Common myeloid progenitor, CD34-positive (primary cell): ENCODE results near the gene CIT.

ENCODE experiments used
- CTCF ChIA-PET: fragments of 350-600 bp; sonication (Branson Sonifier 250); formaldehyde crosslinking; loops from one replicate; lab custom pipeline; 2021; ENCODE audit warnings: antibody characterized with exemption; lab: Charles Lee
- POLR2A ChIA-PET: fragments of 350-600 bp; sonication (Branson Sonifier 250); formaldehyde crosslinking; loops from one replicate; lab custom pipeline; 2021; ENCODE audit warnings: antibody characterized with exemption; lab: Charles Lee
- DNase-seq, 3 donors: peaks; one replicate each; pipeline versions ENCODE4 v3.0.0 to v3.0.0-alpha.2; 2013
- H3K27ac ChIP-seq, 2 experiments: 1 replicate in 1 of 2; 2 replicates in 1 of 2; pipeline ENCODE4 v1.7.0; 2013; ENCODE audit warnings: inconsistent platforms in 2 of 2, low read length in 2 of 2, mild to moderate bottlenecking in 2 of 2, low read depth in 1 of 2, moderate library complexity in 1 of 2; ENCODE audit not compliant: severe bottlenecking in 2 of 2, insufficient read depth in 1 of 2, poor library complexity in 1 of 2
- H3K27me3 ChIP-seq, 5 experiments: replicated peaks in 2 of 5; 1 replicate in 3 of 5; 2 replicates in 2 of 5; pipeline versions ENCODE4 v1.6.1 to v1.7.0; 2013; ENCODE audit warnings: low read length in 4 of 5, mild to moderate bottlenecking in 2 of 5, moderate library complexity in 2 of 5, inconsistent platforms in 1 of 5; ENCODE audit not compliant: insufficient read depth in 5 of 5, control insufficient read depth in 4 of 5
- H3K36me3 ChIP-seq, 4 experiments: 1 replicate in 2 of 4; 2 replicates in 2 of 4; pipeline versions ENCODE4 v1.6.1 to v1.7.0; 2013; ENCODE audit warnings: low read length in 3 of 4, control low read depth in 1 of 4, mild to moderate bottlenecking in 1 of 4; ENCODE audit not compliant: control insufficient read depth in 4 of 4, insufficient read depth in 4 of 4
- H3K4me1 ChIP-seq, 4 experiments: 1 replicate in 3 of 4; 2 replicates in 1 of 4; pipeline versions ENCODE4 v1.6.1 to v1.7.1; 2013; ENCODE audit warnings: low read length in 3 of 4, mild to moderate bottlenecking in 3 of 4, control low read depth in 1 of 4, inconsistent platforms in 1 of 4, moderate library complexity in 1 of 4; ENCODE audit not compliant: control insufficient read depth in 4 of 4, insufficient read depth in 4 of 4; ENCODE audit errors: control extremely low read depth in 1 of 4
- H3K4me3 ChIP-seq, 7 experiments: 1 replicate in 4 of 7; 2 replicates in 3 of 7; pipeline versions ENCODE4 v1.5.1 to v1.7.0; 2013; ENCODE audit warnings: mild to moderate bottlenecking in 7 of 7, low read length in 6 of 7, moderate library complexity in 6 of 7, inconsistent platforms in 2 of 7, low read depth in 2 of 7, control low read depth in 1 of 7; ENCODE audit not compliant: insufficient read depth in 4 of 7, control insufficient read depth in 1 of 7; ENCODE audit errors: extremely low read depth in 1 of 7
- H3K9me3 ChIP-seq, 5 experiments: 1 replicate in 4 of 5; 2 replicates in 1 of 5; pipeline versions ENCODE4 v1.6.1 to v1.7.1; 2013; ENCODE audit warnings: low read length in 4 of 5, mild to moderate bottlenecking in 2 of 5, inconsistent platforms in 1 of 5, low read depth in 1 of 5, moderate library complexity in 1 of 5; ENCODE audit not compliant: control insufficient read depth in 4 of 5, insufficient read depth in 2 of 5; ENCODE audit errors: control extremely low read depth in 1 of 5
- WGBS: methylation state at CpG from one replicate; pipeline ENCODE4 v1.1.5; 2013; ENCODE audit not compliant: insufficient coverage; 5-methylcytosine and 5-hydroxymethylcytosine counted together

The CIT gene

GRCh38 chr12:119807380-119807779 is 69.7 kb downstream of the CIT start:
- CTCF ChIA-PET, result no interaction called here

GRCh38 chr12:119804011-119804641 is 73.0 kb downstream of the CIT start:
- WGBS, result 91% methylated on average over 32 of the region's 32 CpGs
- Histone ChIP-seq H3K4me3 (no peak overlapping the region), H3K4me1 (no peaks in the 10 kb centered on the region), H3K9me3 (peaks cover 0 to 6% (median 4%) of the 10 kb centered on the region in 5 experiments), H3K27me3 (no peaks in the 10 kb centered on the region), H3K27ac (no peak overlapping the region), H3K36me3 (peaks cover 5 to 36% (median 16%) of the 10 kb centered on the region in 4 experiments)
- CTCF ChIA-PET, result no interaction called here
- peak; percentile 1 to 35 (median 23) for DNase-seq
- POLR2A ChIA-PET, result no interaction called here

More at GRCh38 chr12:119807380-119807779, 69.7 kb downstream of the CIT start:
- peaks cover 8 to 30% (median 17%) of the 10 kb centered on the region in 4 experiments for H3K36me3 ChIP-seq
- H3K4me3 ChIP-seq, result no peak overlapping the region
- H3K9me3 ChIP-seq, result peaks cover 0 to 6% (median 4%) of the 10 kb centered on the region in 5 experiments
- H3K27ac ChIP-seq, result no peak overlapping the region
- no peak for DNase-seq
- H3K27me3 ChIP-seq, result no peaks in the 10 kb centered on the region
- POLR2A ChIA-PET, result no interaction called here
- H3K4me1 ChIP-seq, result no peaks in the 10 kb centered on the region

- H3K4me3 ChIP-seq, result no peak overlapping the region
- H3K36me3 ChIP-seq, result peaks cover 3 to 35% (median 17%) of the 10 kb centered on the region in 4 experiments
- no peaks in the 10 kb centered on the region for H3K27me3 ChIP-seq
- peaks cover 0 to 6% (median 4%) of the 10 kb centered on the region in 5 experiments for H3K9me3 ChIP-seq
- H3K27ac ChIP-seq, result no peak overlapping the region
- no peak for DNase-seq
- no peaks in the 10 kb centered on the region for H3K4me1 ChIP-seq
- WGBS, result 94% methylated on average over 16 of the region's 16 CpGs
- ChIA-PET CTCF (no interaction called here), POLR2A (no interaction called here)
These were observed 73.7 kb downstream of the CIT start for GRCh38 chr12:119803381-119803791.

GRCh38 chr12:119802472-119802871 is 74.6 kb downstream of the CIT start:
- Histone ChIP-seq H3K27ac (no peak overlapping the region), H3K9me3 (peaks cover 0 to 6% (median 4%) of the 10 kb centered on the region in 5 experiments), H3K4me3 (no peak overlapping the region), H3K36me3 (peaks cover 3 to 41% (median 21%) of the 10 kb centered on the region in 4 experiments), H3K4me1 (no peaks in the 10 kb centered on the region), H3K27me3 (no peaks in the 10 kb centered on the region)
- 96% methylated on average over 4 of the region's 4 CpGs for WGBS
- DNase-seq, result no peak
- POLR2A ChIA-PET, result no interaction called here
- CTCF ChIA-PET, result interaction anchor here (0.8 to 1.7 kb wide), 2 partner anchors 9 to 22 kb away, joined by 4 to 5 read pairs; no protein-coding TSS in a partner anchor

GRCh38 chr12:119797090-119797489 is 80.0 kb downstream of the CIT start:
- WGBS, result 100% methylated on average over 3 of the region's 4 CpGs
- CTCF ChIA-PET, result no interaction called here

GRCh38 chr12:119796292-119796691 is 80.8 kb downstream of the CIT start:
- ChIA-PET CTCF (no interaction called here), POLR2A (no interaction called here)
- Histone ChIP-seq H3K27ac (no peak overlapping the region), H3K4me3 (no peak overlapping the region), H3K4me1 (no peaks in the 10 kb centered on the region), H3K9me3 (no peaks in the 10 kb centered on the region), H3K27me3 (no peaks in the 10 kb centered on the region), H3K36me3 (peaks cover 7 to 46% (median 24%) of the 10 kb centered on the region in 4 experiments)
- no peak for DNase-seq
- 100% methylated on average over 2 of the region's 4 CpGs for WGBS

More at GRCh38 chr12:119797090-119797489, 80.0 kb downstream of the CIT start:
- POLR2A ChIA-PET, result no interaction called here
- H3K4me1 ChIP-seq, result no peaks in the 10 kb centered on the region
- no peak overlapping the region for H3K27ac ChIP-seq
- peaks cover 7 to 46% (median 24%) of the 10 kb centered on the region in 4 experiments for H3K36me3 ChIP-seq
- H3K27me3 ChIP-seq, result no peaks in the 10 kb centered on the region
- no peak overlapping the region for H3K4me3 ChIP-seq
- DNase-seq, result no peak
- no peaks in the 10 kb centered on the region for H3K9me3 ChIP-seq

GRCh38 chr12:119791453-119791852 is 85.7 kb downstream of the CIT start:
- Histone ChIP-seq H3K27ac (no peak overlapping the region), H3K4me1 (no peaks in the 10 kb centered on the region), H3K27me3 (no peaks in the 10 kb centered on the region), H3K36me3 (peaks cover 2 to 22% (median 10%) of the 10 kb centered on the region in 4 experiments), H3K9me3 (no peaks in the 10 kb centered on the region), H3K4me3 (no peak overlapping the region)
- ChIA-PET POLR2A (no interaction called here), CTCF (interaction anchor here (0.9 to 1.6 kb wide), 3 partner anchors 9 to 11 kb away, joined by 3 to 5 read pairs (median 3); no protein-coding TSS in a partner anchor)
- DNase-seq, result no peak
- 95% methylated on average over 7 of the region's 9 CpGs for WGBS
